WERI-Rb-1 (cell line): ENCODE measurements around the gene RIPK3.

Experiments
- DNase-seq: peaks from one replicate; pipeline ENCODE4 v3.0.0-alpha.2; 2020
- H3K27ac ChIP-seq: fragments of 250-450 bp; sonication (Bioruptor Pico); 2 replicates; pipeline ENCODE4 v1.5.1; 2020; ENCODE audit warnings: mild to moderate bottlenecking, moderate library complexity
- H3K27me3 ChIP-seq: fragments of 250-450 bp; sonication (Bioruptor Pico); 2 replicates; pipeline ENCODE4 v1.5.1; 2021; ENCODE audit warnings: mild to moderate bottlenecking, low read depth, moderate library complexity; ENCODE audit not compliant: insufficient read depth, severe bottlenecking
- H3K36me3 ChIP-seq: fragments of 250-450 bp; sonication (Bioruptor Pico); 2 replicates; pipeline ENCODE4 v1.5.1; 2020; ENCODE audit warnings: mild to moderate bottlenecking, moderate library complexity
- H3K4me3 ChIP-seq: 2 replicates; pipeline ENCODE4 v1.5.1; 2011; ENCODE audit warnings: low read depth, mild to moderate bottlenecking, control low read depth, low read length
- H3K9me3 ChIP-seq: fragments of 250-450 bp; sonication (Bioruptor Pico); 2 replicates; pipeline ENCODE4 v1.5.1; 2021; ENCODE audit warnings: mild to moderate bottlenecking, moderate library complexity; ENCODE audit not compliant: severe bottlenecking
- TF ChIP-seq, protein P1 (sequence below): IDR thresholded peaks from 2 replicates; pipeline ENCODE4 v1.5.1; 2011; ENCODE audit warnings: low read depth, mild to moderate bottlenecking, control low read depth, inconsistent platforms, low read length

RIPK3 gene

DNA sequence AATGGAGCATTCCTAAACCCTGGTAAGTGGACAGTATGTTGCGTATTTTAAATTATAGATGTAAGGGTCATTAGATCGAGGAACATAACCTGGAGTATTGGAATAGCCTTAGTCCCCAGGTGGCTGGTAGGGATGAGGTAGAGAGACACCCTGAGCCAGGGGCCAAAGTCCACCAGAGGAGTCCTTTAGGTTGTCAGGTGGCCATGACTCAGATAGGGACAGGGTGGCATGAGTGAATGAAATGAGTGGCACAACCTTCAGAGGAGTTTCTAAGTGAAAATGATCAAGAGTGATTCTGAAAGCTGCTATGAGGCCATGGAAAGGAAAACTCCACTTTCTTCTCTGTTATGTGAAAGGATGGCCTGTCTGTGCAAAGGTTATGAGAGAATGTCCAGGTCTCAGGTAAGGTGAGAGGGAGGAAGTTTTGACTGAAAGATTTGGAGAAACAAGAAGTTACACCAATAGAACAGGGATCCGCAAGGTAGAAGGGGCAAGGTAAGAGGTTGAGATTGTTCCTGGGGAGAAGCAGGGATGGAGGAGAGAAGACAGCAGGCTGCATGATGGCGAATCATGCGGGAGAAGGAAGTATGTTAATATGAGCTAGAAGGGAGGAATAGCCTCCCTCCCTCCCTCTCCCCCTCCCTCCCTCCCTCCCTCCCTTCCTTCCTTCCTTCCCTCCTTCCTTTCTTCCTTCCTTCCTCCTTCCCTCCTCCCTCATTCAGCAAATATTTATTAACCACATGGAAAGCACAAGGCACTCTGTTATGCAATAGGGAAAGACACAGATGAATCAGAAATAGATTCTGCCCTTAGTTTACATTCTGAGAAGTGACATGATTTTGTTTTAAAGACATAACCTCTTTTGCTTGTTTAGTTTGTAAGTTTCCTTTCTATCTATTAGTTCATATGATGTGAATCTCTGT lies 14.0 kb upstream of the RIPK3 start:
- no peak overlapping the region for H3K4me3 ChIP-seq
- H3K36me3 ChIP-seq: no peaks in the 10 kb centered on the region
- no peak overlapping the region for H3K27ac ChIP-seq
- DNase-seq: no peak
- TF ChIP-seq, protein P1, sequence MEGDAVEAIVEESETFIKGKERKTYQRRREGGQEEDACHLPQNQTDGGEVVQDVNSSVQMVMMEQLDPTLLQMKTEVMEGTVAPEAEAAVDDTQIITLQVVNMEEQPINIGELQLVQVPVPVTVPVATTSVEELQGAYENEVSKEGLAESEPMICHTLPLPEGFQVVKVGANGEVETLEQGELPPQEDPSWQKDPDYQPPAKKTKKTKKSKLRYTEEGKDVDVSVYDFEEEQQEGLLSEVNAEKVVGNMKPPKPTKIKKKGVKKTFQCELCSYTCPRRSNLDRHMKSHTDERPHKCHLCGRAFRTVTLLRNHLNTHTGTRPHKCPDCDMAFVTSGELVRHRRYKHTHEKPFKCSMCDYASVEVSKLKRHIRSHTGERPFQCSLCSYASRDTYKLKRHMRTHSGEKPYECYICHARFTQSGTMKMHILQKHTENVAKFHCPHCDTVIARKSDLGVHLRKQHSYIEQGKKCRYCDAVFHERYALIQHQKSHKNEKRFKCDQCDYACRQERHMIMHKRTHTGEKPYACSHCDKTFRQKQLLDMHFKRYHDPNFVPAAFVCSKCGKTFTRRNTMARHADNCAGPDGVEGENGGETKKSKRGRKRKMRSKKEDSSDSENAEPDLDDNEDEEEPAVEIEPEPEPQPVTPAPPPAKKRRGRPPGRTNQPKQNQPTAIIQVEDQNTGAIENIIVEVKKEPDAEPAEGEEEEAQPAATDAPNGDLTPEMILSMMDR: no peak
- no peaks in the 10 kb centered on the region for H3K9me3 ChIP-seq
- no peaks in the 10 kb centered on the region for H3K27me3 ChIP-seq

DNA sequence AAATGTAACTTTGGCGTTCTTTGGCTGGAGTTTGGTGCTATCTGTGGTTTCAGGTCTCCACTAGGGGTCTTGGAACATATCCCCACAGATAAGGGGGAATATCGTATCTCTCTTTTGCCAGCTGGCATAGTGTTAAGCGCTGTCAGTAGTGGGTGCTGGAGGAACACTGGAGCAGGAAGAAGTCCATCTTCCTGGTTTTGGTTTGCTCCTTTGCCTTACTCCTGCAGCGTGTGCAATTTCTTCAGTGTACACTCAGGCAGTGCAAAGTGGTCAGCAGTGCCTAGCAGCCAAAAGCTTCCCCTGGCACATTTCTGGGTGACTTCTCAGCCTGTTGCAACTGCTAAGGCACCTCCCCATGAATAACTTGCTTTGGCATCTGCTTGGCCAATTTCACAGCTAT lies 11.7 kb upstream of the RIPK3 start:
- Histone ChIP-seq H3K27ac (no peak overlapping the region), H3K4me3 (no peak overlapping the region), H3K27me3 (no peaks in the 10 kb centered on the region), H3K36me3 (no peaks in the 10 kb centered on the region), H3K9me3 (no peaks in the 10 kb centered on the region)
- TF ChIP-seq, protein P1: 0 out of 2 replicates have a peak, but pooled peaks have one; percentile 2
- DNase-seq: no peak

DNA sequence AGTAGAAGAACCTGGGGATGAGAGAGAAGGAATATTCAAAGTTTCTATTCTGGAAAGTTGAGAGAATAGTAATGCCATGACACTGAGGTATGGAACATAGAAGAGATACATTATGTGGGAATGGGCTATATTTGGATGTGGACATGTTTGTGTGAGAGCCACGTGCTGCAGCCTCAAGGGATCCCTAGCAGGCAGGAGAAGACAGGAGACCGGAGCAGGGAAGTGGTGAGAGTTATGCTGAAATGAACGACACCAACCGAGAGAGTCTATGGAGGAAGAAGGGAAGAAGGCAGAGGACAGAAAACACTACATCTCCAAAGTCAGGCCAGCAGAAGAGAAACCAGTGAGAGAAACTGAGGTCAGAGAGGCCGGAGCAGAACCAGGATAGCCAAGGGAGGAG lies 10.0 kb upstream of the RIPK3 start:
- TF ChIP-seq, protein P1: no peak
- no peaks in the 10 kb centered on the region for H3K36me3 ChIP-seq
- H3K9me3 ChIP-seq: no peaks in the 10 kb centered on the region
- H3K27ac ChIP-seq: no peak overlapping the region
- H3K4me3 ChIP-seq: no peak overlapping the region
- no peaks in the 10 kb centered on the region for H3K27me3 ChIP-seq
- no peak for DNase-seq

DNA sequence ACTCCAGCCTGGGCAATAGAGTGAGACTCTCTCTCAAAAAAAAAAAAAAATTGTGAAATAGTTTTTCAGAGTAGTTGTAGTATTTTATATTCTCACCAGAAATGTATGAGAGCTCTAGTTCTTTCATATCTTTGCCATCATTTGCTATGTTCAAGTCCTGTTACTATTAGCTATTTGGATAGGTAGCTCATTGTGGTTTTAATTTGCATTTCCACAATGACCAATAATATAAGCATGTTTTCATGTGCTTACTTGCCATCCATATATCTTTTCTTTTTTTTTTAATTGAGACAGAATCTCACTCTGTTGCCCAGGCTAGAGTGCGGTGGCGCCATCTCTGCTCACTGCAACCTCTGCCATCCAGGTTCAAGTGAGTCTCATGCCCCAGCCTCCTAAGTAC lies 8.4 kb upstream of the RIPK3 start:
- H3K27ac ChIP-seq: no peak overlapping the region
- DNase-seq: no peak
- H3K36me3 ChIP-seq: no peaks in the 10 kb centered on the region
- H3K27me3 ChIP-seq: no peaks in the 10 kb centered on the region
- H3K4me3 ChIP-seq: no peak overlapping the region
- TF ChIP-seq, protein P1: no peak
- no peaks in the 10 kb centered on the region for H3K9me3 ChIP-seq

DNA sequence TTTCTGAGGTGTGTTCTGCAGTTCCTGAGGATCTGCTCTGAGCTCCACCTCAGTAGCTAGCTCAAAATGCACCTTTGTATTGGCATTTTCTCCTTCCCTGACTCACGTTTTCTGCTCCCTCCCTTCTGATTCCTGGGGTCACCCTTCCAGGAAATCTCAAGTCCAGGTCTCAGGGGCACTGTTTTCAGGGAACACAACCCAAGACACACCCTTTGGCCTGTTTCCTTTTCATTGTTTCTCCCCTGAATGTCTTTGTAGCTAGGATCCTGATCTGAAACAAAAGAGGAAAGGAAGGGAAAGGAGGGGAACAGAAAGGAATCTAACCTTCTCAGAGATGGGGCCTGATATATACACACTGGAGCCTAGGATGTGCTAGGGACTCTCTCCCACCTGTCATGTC lies 7.3 kb upstream of the RIPK3 start:
- Histone ChIP-seq H3K36me3 (no peaks in the 10 kb centered on the region), H3K27me3 (no peaks in the 10 kb centered on the region), H3K9me3 (no peaks in the 10 kb centered on the region), H3K4me3 (no peak overlapping the region), H3K27ac (no peak overlapping the region)
- DNase-seq: no peak
- TF ChIP-seq, protein P1: no peak
